MM.1S (cell line): Measurements from ENCODE around the gene GFM1.
"Not testable (repeated sequence)": the region's sequence is repeated elsewhere in the genome, so short reads cannot be mapped to it uniquely, and the experiment has no call there.

Source experiments
- DNase-seq: peaks from one replicate; pipeline ENCODE4 v3.0.0-alpha.2; 2015
- H2AFZ ChIP-seq: fragments of 300-600 bp; sonication (generic); 2 replicates; pipeline ENCODE4 v1.6.0; 2016; ENCODE audit warnings: antibody characterized with exemption, low read length
- H3F3A ChIP-seq: fragments of 300-600 bp; sonication (generic); 2 replicates; pipeline ENCODE4 v1.6.1; 2016; ENCODE audit warnings: mild to moderate bottlenecking, antibody characterized with exemption, low read length, moderate library complexity, mixed read lengths; ENCODE audit not compliant: insufficient read depth
- H3K27ac ChIP-seq: fragments of 300-600 bp; sonication (generic); 2 replicates; pipeline ENCODE4 v1.5.1; 2016; ENCODE audit warnings: mild to moderate bottlenecking, low read length
- H3K27me3 ChIP-seq: fragments of 300-600 bp; sonication (generic); replicated peaks from 2 replicates; pipeline ENCODE4 v1.6.0; 2016; ENCODE audit warnings: low read length; ENCODE audit not compliant: insufficient read depth
- H3K36me3 ChIP-seq: fragments of 300-600 bp; sonication (generic); replicated peaks from 2 replicates; pipeline ENCODE4 v1.6.1; 2016; ENCODE audit warnings: mild to moderate bottlenecking, low read length, mixed read lengths; ENCODE audit not compliant: insufficient read depth
- H3K4me1 ChIP-seq: fragments of 300-600 bp; sonication (generic); 2 replicates; pipeline ENCODE4 v1.6.1; 2016; ENCODE audit warnings: low read length, mixed read lengths
- H3K4me2 ChIP-seq: fragments of 300-600 bp; sonication (generic); 2 replicates; pipeline ENCODE4 v1.6.0; 2016; ENCODE audit warnings: low read depth, low read length
- H3K4me3 ChIP-seq: fragments of 300-600 bp; sonication (generic); 2 replicates; pipeline ENCODE4 v1.5.1; 2016; ENCODE audit warnings: low read length, mixed read lengths
- H3K79me2 ChIP-seq: fragments of 300-600 bp; sonication (generic); 2 replicates; pipeline ENCODE4 v1.6.1; 2016; ENCODE audit warnings: mixed run types, low read length, mixed read lengths
- H3K9ac ChIP-seq: fragments of 300-600 bp; sonication (generic); 2 replicates; pipeline ENCODE4 v1.6.1; 2016; ENCODE audit warnings: low read length, mixed read lengths
- H3K9me2 ChIP-seq: fragments of 300-600 bp; sonication (generic); replicated peaks from 2 replicates; pipeline ENCODE4 v1.6.1; 2016; ENCODE audit warnings: mild to moderate bottlenecking, low read length, mixed read lengths; ENCODE audit not compliant: insufficient read depth
- H3K9me3 ChIP-seq: fragments of 300-600 bp; sonication (generic); replicated peaks from 2 replicates; pipeline ENCODE4 v1.6.1; 2016; ENCODE audit warnings: mild to moderate bottlenecking, low read length, mixed read lengths; ENCODE audit not compliant: insufficient read depth
- H4K20me1 ChIP-seq: fragments of 300-600 bp; sonication (generic); 2 replicates; pipeline ENCODE4 v1.6.1; 2016; ENCODE audit warnings: mild to moderate bottlenecking, low read length, moderate library complexity, mixed read lengths; ENCODE audit not compliant: insufficient read depth
- CTCF ChIP-seq: fragments of 300-600 bp; sonication (generic); IDR thresholded peaks from 2 replicates; pipeline ENCODE4 v1.5.1; 2016; ENCODE audit warnings: antibody characterized with exemption, low read length, mixed read lengths
- EZH2 ChIP-seq: fragments of 300-600 bp; sonication (generic); optimal IDR thresholded peaks from 2 replicates; pipeline ENCODE3; 2017; ENCODE audit warnings: low read depth, mild to moderate bottlenecking, antibody characterized with exemption, low read length, mixed read lengths
- EZH2phosphoT487 ChIP-seq: fragments of 300-600 bp; sonication (generic); IDR thresholded peaks from 2 replicates; pipeline ENCODE4 v1.6.1; 2018; ENCODE audit warnings: antibody characterized with exemption, low read length

The GFM1 gene

GRCh38 chr3:158683230-158683962, 39.1 kb downstream of the GFM1 start:
- H3K9ac ChIP-seq = no peak overlapping the region

DNA sequence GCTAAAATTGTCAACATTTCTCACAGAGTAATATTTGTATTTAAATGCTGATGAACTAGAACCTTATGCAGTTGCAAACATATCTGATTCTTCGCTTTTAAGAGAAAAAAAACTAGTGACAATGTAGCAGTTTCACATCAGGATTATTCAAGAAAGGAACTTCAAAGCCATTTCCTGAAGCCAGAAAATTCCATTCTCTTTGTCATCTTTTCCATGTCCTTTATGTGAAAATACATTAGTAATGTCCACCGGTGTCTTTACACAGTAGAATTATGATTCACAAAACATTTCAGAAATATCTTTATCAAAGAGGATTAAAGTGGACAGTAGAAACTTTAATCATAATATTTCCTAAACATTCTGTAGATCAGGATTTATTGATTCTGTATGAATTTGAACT, 40.8 kb downstream of the GFM1 start:
- Histone ChIP-seq H3K4me2 (no peak overlapping the region), H3K27me3 (no peaks in the 10 kb centered on the region), H3K9me2 (no peaks in the 10 kb centered on the region), H2AFZ (no peak overlapping the region), H3K36me3 (no peaks in the 10 kb centered on the region; the same call in 1 of the 2 replicates), H3K27ac (no peak overlapping the region), H3K4me1 (no peaks in the 10 kb centered on the region), H3K79me2 (no peaks in the 10 kb centered on the region), H3K9me3 (no peaks in the 10 kb centered on the region), H3K4me3 (no peak overlapping the region), H4K20me1 (no peaks in the 10 kb centered on the region), H3F3A (no peaks in the 10 kb centered on the region), H3K9ac (no peak overlapping the region)
- no peak for DNase-seq
- TF ChIP-seq CTCF = no peak
- TF ChIP-seq EZH2 = no peak
- TF ChIP-seq EZH2phosphoT487 = no peak

More at GRCh38 chr3:158683230-158683962, 39.1 kb downstream of the GFM1 start:
- Histone ChIP-seq H3K4me3 (no peak overlapping the region), H3K4me1 (no peaks in the 10 kb centered on the region), H3F3A (no peaks in the 10 kb centered on the region), H3K9me2 (no peaks in the 10 kb centered on the region), H3K27ac (no peak overlapping the region), H2AFZ (no peak overlapping the region), H3K9me3 (no peaks in the 10 kb centered on the region), H3K79me2 (no peaks in the 10 kb centered on the region), H3K36me3 (no peaks in the 10 kb centered on the region; the same call in 1 of the 2 replicates), H3K27me3 (no peaks in the 10 kb centered on the region), H3K4me2 (no peak overlapping the region), H4K20me1 (no peaks in the 10 kb centered on the region)
- no peak for TF ChIP-seq EZH2
- DNase-seq = no peak

DNA sequence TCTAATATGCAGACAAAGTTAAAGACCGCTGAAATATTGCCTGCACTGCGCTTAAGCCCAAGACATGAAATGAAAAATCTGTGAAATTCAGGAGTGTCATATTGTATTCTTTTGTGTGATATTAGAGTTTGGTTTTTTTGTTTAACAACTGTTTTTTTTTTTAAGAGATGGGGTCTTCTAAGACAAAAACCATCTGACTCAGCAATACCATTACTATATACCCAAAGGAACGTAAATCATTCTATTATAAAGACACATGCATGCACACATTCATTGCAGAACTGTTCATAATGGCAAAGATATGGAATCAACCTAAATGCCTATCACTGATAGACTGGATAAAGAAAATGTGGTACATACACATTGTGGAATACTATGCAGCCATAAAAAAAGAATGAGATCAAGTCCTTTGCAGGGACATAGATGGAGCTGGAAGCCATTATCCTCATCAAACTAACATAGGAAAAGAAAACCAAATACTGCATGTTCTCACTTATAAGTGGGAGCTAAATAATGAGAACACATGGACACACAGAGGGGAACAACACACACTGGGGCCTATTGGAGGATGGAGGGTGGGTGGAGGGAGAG, 49.6 kb downstream of the GFM1 start:
- not testable (repeated sequence) for H3K9me3 ChIP-seq, H3K9ac ChIP-seq, H3K27me3 ChIP-seq, H3K4me3 ChIP-seq, DNase-seq, H3K9me2 ChIP-seq, H3K4me2 ChIP-seq, H3K79me2 ChIP-seq, H3F3A ChIP-seq, H3K36me3 ChIP-seq, H2AFZ ChIP-seq, H3K4me1 ChIP-seq, H3K27ac ChIP-seq, H4K20me1 ChIP-seq

DNA sequence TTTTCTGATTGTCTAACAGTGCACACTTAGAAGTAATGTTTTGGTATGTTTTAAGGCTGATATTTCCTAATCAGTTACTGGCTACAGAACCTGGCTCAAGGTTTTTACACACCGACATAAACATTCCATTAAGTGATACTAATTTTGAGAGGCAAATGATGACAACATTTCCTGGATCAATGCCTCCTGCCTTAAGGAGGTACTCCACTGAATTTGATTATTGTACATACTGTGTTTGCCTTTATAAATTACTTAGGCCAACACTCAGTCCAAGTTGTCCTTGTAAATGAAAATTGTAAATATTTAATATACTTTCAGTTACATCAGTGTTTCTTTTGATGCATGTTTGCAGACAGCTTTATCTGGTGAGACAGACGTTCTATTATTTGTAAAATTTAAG, 52.3 kb downstream of the GFM1 start:
- Histone ChIP-seq H3K27ac (no peak overlapping the region), H3K9ac (no peak overlapping the region), H3K27me3 (no peaks in the 10 kb centered on the region), H3K79me2 (no peaks in the 10 kb centered on the region), H3K36me3 (peaks cover 3% of the 10 kb centered on the region; the same call in 1 of the 2 replicates), H3K4me3 (no peak overlapping the region), H3K4me1 (no peaks in the 10 kb centered on the region), H3F3A (no peaks in the 10 kb centered on the region), H3K4me2 (no peak overlapping the region), H2AFZ (no peak overlapping the region), H3K9me3 (no peaks in the 10 kb centered on the region), H4K20me1 (no peaks in the 10 kb centered on the region), H3K9me2 (no peaks in the 10 kb centered on the region)
- no peak for DNase-seq
- TF ChIP-seq CTCF = no peak
- TF ChIP-seq EZH2phosphoT487 = no peak
- no peak for TF ChIP-seq EZH2
